HG03571 (cell line): ENCODE results near the gene TMEM178A.

Experiments used
- ATAC-seq: cut with Tn5 transposase; IDR thresholded peaks from one replicate; pipeline ENCODE4 v1.9.1; 2021; ENCODE audit not compliant: unreplicated experiment

The TMEM178A gene

DNA sequence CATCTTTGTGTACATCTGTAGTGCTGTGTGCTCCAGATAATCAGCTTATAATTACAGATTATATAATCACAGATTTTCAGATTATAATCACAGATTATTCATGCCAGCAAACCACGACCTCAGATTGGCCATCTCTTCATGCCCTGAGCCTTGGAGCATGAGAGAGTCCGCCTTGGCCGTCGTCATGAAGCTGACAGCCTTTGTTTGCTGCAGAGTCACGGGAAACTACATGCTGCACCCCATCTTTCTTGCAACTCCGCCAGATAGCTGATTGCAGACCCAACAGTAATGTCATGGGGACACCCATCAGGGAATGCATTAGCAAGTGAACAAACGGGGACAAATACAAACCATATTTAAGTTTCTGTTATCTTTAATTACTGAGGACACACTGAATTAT is 7.3 kb downstream of the TMEM178A start:
- ATAC-seq = no peak

DNA sequence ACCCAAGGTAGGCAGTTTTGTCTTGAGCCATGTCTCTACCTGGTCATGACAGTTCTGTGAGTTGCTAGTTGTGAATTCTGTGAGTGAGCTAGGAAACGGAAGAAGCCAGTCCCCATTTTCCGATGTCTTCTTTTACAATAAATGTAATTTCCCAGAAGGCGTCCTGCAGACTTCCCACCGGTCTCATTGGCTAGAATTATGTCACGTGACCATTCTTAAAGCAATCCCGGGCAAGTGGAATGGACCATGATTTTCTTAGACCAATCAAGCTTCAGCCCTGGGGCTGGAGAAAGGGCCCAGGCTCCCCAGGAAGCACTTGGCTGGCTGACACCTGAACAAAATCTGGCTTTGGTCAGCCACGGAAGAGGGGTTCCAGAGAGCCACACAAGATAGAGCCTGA is 10.6 kb downstream of the TMEM178A start:
- ATAC-seq = no peak

DNA sequence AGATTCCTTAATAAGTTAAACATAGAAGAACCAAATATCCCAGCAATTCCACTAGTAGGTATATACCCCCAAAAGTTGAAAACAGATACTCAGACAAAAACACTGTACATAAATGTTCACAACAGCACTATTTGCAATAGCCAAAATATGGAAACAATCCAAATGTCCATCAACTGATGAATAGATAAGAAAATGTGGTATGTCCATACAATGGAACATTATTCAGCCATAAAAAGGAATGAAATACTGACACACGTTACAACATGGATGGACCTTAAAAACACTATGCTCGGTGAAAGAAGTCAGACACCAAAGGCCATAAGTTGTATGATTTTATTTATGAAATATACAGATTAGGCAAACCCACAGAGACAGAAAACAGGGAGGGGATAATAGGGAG is 12.5 kb downstream of the TMEM178A start:
- no peak for ATAC-seq

DNA sequence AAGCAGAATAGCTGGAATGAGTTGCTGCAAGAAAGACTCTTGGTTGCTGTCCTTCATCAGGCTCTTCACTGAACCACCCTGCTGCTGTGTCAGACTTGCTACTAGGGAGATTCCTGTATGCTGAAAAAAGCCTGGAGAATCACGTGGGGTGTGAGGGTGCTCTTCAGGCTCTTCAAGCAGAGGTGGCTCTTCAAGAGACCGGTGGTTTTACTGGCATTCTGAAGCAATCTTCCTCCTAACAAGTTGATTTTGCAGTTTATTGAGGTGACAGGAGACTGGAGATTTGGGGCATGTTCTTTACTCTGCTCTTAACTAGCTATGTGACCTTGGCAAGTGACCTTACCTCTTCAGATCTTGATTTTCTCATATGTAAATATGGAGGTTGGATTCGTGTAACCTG is 14.1 kb downstream of the TMEM178A start:
- no peak for ATAC-seq

DNA sequence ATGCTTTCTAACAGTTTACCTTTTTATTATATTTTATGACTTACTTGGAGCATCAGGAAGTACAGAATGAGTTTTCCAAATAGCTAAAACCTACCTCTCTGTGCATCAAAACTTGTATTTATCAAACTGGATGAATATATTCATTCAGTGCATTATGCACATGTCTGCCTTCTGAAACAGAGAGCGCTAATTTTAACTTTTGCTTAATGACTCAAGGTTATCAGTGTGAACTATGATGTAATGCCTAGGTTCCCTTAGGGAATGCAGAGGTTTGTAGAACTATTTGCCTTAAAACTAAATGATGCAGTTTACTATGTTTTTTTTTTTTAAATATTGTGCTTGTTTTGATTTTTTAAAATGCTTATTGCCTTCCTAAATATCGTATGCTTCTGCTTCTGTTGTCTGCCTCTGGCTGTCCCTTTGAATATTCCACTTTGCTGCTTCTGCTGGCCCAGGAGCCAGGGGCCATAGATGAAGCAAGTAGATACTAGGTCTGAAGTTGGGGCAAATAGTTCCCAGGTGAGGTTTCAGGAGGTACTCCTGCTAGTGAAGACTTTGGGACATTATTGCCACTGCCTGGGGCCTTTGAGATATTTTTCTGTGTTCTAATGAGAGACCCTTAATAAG is 16.5 kb downstream of the TMEM178A start:
- ATAC-seq = no peak

DNA sequence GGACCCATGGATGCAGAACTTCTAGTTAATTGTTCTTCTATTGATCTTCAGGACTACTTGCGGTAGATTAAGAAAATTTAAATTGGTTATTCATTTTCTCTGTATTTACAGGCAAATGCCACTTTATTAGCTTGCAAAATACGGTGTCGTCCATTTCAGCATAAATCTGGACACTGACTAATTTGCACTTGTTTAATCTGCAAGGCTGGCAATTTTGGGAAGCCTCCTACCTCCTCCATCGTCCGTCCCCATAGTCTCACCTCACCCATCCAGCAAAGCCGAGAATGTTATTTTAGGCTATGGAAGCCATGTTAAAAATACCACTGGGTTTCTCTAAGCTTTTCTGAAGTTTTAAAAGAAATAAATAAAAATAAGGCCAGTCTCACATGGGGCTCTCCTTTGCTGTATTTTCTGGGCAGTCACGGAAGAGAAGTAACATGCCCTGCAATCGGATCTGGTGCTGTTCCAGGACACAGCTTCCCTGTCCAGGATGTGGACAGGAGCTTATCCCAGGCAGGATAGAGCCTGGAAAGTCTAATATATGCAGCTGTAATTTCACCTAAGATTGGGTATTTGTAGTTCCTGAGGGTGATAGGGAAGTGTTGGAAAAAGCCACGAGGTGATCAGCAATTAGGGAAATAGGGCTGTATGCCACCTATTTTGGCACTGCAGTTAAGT is 17.4 kb downstream of the TMEM178A start:
- no peak for ATAC-seq

DNA sequence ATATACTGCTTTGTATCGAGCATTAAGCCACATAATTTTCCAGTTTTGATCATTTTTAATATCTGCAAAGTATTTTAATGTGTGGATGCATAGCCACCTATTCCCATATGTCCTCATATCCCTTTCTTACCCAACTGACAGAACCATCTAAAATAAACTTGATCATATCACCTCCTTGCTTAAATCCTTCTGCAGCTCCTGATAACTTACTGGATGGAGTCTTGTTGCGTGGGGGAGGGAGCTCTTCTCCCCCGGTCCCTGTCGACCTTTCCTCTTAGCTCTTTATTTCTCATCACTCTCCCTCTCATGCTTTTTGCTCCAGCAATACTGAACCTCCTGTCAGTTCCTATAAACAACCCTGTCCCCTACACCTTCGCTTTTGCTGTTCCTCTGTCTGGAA is 18.7 kb downstream of the TMEM178A start:
- no peak for ATAC-seq

DNA sequence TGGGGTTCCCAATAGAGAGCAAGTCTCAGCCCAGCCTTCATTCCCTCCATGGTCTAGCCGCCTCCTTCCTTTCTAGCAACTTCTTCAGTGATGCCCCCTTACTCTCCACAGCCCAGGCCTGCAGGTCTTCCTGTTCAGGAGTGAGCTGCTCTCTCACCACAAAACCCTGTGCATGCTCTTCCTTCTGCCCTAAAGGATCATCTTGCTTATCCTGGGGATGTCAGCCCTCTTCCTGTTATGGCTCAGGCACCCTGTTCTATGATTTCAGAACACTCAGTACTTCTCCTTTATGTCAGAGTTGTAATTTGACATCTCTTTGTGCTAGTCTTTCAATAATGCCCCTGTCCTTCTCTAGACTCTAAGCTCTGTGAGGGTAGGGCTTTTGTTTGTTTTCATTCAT is 19.4 kb downstream of the TMEM178A start:
- ATAC-seq = no peak

DNA sequence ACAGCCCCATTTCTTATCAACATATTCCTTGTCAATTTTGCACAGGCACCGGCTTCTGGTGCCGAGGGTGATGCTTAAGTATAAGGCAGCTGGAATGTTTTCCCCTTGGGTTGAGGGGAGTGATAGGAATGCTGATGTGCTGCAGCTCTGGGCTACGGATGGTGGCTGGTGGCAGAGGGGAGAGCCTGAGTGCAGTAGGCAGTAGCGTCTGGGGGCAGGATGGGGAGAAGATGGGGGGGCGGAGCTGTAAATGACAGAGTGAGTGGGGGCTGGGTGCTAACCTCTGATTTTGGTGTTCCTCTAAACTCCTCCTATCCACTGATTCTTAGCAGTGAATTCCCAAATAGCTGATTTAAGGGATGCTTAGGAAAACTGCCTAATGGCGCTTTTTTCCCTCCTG is 20.7 kb downstream of the TMEM178A start:
- ATAC-seq = no peak

DNA sequence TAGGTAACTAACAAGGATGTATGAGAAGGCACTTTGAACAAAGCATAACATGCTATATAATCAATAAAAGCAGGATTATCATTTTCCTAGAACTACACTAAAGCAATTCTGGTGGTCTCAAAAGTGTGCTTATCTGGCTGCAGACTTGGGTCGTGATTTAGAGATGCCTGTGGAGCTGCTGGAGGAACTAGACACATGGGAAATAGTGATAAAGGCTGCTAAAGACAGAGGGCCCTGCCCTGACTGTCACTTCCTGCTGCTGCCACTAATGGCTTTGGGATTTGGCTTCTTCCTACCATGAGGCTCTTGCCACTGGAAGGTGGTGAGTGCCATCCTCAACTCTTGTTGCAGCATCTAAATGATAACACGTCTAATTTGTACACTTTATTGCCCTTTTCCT is 22.5 kb downstream of the TMEM178A start:
- ATAC-seq = no peak

DNA sequence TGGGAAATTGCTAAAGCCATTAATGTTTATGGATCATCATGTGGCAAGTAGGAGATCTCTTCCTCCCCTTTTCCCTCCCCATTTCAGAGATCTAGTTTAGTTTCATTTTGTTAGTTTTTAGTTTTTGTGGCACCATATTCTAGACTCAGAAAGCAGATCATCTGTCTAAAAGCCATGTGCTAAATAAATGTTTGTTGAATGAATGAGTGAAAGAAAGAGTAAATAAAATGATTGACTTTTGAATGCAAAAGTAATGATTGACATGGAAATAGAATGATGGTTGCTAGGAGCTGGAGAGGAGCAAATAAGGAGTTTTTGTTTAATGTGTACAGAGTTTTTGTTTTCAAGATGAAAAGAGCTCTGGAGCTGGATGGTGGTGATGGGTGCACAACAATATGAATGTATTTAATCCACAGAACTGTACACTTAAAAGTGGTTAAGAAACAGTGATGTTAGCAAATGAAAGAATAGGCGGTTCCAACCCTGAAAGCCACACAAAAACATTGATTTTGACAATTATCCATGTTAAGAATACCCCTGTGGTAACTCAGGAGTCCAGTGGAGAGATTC is 23.6 kb downstream of the TMEM178A start:
- no peak for ATAC-seq

DNA sequence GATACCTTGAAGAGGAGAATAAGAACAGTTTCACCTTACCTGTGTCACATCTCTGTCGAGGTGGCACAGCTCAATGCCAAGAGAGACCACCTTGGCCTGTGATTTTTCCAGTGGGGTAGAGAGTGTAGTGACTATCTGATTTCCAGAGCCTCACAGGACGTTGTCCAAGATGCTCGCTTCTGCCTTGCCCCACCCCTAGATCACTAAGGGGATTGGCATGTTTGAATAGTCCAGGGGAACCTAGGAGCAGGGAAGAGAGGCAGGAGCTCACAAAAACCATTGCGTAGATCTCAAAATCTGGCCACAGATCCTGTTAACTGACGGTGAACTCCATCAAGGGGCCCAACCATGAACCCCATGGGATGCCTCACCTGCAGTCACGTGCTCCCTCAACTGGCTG is 24.2 kb downstream of the TMEM178A start:
- no peak for ATAC-seq

DNA sequence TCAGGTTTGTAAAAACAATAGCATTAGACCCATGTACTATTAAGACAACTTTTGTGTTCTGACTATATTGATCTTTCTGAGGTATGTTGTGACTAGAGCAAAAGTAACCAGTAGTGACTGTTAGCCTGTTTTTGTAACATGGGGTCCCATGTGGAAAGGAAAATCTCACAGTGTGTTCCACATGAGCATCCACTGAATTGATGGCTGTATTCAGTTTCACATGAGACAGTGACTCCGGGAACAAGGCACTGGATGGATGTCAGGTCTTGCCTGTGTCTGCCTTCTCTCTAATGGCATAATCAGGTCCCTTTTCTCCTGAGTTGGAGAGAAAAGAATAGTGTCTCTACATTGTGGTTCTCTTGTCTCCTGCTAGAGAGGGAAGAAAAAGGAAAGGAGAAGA is 27.5 kb downstream of the TMEM178A start:
- no peak for ATAC-seq

DNA sequence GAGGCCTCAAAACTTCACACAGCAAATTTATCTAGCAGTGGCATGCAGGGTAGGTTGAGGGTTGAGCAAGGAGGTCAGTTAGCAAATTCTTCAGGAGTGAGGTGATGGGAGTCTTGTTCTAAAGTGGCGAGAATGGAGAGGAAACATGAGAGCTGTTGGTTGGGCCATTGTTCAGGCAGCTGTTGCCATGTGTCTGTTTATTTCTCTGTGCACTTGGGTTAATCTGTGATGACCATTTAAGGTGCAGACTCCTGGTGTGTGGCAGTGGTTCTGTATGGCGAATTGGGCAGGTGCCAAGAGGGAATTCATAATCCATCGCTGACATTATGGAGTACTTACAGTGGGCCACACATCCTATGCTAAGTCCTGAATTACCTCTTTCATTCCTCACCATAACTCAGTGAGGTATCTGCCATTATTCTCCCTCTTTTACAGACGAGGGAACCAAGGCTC is 30.4 kb downstream of the TMEM178A start:
- ATAC-seq = no peak

DNA sequence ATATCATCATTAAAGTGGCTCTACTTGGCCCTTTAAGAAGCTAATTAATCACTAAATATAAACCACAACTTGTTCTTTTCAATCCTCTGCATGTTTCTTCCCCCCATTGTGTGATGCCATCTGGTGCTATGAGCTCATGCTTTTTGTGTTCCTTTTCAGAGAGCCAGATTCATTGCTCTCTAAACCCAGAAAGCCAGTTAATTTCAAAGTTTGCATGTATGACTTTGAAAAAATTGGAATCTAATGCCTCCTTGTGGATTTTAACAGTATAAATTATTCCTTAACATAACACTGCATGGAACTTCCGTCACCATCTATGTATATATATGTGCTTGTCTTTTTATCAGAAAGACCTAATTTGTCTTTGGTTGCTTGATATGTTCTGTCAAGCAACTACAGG is 31.1 kb downstream of the TMEM178A start:
- no peak for ATAC-seq

DNA sequence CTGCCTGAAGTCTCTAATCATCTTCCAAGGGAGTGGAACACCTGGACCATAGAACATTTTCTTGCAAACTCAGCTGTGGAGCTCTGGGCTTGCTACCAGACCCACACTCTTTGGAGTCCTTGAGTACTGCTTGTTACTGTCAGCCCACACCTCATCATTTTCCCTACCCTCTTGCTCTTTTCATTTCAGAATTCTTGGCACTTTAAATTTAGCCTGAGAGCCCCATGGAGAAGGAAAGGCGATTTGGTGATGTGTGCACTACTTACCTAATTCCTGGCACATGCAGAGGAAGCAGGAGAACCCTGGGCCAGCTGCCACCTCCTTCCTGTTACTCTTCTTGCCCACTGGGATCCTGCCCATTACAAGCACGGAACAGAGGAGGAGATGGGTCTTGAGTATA is 31.7 kb downstream of the TMEM178A start:
- ATAC-seq = no peak

DNA sequence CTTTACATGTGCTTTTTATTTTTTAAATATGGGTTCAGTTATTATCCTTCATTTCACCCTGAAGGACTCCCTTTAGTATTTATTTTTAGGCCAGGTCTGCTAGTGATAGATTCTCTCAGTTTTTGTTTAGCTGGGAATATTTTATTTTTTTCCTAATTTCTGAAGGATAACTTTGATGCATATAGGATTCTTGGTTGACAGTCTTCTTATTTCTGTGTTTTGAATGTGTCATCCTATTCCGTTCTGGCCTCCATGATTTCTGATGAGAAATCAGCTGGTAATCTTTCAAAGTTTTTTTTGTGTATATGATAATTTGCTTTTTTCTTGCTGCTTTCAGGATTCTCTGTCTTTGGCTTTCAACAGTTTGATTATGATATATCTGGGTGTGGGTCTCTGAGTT is 35.4 kb downstream of the TMEM178A start:
- ATAC-seq = no peak

DNA sequence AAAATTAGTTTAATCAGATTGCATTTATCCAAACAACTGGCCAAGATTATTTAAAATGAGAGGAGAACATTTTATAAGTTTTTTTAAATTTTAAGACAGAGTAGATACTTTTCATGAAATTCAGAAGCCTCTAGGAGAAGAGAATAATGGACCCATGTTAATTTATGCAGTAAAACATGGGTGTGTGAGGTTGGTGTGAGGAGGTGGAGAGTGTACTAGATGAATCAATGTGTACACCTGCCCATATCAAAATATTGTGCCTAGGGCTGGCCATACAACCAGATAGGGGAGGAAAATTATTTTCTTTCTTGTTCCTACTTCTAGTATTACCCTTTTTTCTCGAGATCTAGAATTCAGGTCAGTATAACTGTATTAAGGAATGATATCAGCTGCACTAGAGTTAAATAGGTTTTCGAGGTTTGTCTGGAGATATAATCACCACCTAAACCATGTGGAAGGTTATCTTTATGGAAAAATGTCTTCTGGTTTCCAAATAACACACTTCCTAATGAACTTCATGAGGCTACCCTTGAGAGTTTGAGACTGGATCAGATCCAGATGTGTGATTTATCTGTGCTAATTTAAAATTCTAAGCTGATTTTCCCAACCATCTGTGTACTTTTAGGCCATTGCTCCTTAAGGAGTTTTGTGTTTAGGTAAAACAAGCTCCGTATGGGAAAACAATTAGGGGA is 37.6 kb downstream of the TMEM178A start:
- ATAC-seq = no peak

DNA sequence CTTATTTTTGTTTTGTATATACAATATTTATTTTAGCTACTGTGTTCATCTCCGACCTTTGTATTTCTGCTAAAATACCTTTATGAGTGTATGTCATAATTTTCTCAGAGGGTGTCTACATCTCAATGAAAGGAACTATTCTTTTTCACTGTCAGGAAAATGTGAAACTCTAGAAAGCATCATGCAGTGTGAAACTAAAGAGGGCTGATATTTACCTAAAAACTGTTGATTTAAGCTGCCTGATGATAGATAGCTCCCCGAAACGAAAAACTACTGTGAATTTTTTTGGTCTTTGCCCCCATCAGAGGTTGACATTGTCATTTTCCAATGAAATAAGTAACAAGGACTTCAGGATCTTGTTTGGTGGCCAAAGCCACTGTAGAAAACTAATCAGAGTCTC is 38.8 kb downstream of the TMEM178A start:
- ATAC-seq = no peak

DNA sequence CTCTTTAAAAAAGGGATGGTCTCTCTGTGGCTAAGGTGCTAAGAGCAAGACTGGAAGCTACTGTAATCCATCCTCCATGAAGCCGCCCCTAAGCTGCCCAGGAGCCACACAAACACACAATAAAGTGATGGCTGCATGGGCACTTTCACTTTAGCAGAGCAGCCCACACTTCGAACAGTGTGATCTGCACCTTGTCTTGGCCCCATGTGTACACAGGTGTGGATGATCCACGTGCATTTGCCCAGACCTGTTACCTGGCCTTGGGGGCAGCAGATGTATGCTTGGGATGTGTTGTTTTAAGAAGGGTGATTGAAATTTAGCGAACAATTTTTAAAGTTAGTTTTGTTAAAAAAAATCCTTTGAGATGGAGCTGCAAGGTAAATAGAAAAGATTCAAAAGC is 39.9 kb downstream of the TMEM178A start:
- ATAC-seq = no peak

DNA sequence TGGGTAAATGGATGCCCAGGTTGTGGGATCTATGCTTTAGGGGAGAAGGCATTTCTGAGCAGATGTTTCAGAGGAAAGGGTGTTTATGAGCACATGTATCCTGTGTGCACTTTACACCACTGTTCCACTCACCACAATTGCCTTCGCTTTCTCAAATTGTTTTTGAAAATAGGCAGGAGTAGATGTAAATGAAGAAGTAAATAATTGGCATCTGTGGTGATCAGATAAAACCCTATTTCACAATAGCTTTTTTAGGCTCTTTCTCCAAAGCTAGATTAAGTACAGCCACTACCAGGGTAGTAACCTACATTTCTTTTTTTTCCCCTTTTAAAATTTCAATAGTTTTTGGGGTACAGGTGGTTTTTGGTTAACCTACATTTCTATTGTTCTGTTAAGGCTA is 40.6 kb downstream of the TMEM178A start:
- no peak for ATAC-seq

DNA sequence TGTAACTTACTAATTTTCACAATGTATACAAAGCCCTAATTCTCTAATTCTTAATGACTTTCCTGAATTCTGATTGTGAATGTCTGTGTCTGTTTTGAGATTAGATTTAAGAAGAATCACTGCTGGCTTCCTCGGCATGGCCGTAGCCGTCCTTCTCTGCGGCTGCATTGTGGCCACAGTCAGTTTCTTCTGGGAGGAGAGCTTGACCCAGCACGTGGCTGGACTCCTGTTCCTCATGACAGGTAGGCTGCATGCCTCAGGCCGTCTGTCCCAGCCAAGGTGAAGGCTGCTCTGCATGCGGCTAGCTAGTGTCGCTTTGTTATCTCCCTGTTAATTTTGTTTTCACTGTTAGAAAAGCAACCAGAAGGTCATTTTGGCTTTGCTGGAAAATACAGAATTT is 41.2 kb downstream of the TMEM178A start:
- ATAC-seq = no peak
